ENCODE measurements around the gene P3H2.

The P3H2 gene

DNA sequence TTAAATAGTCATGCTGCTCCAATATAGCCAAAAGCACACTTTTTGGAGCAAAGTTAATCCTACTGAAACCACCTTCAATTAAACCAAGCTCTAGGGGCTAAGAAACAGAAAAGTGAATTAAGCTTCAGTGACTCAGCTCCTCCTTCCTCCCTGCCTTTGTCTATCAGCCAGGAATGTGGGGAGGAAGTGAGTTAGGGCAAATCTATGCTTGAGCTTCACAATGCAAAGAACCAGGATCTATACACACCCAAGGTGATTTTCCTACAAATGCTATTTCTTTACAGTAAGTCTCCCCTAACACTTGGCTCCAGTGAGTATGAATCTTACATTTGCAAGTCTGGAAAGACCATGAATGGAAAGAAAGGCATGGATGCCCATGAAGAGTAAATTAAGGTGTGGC is 212.1 kb downstream of the P3H2 start:
- no peak for TF ChIP-seq TAF1 (IDR thresholded peaks at IDR 0.05; ENCODE audit: borderline replicate concordance, insufficient read depth, low read length)
- no peak for TF ChIP-seq SIN3A (IDR thresholded peaks at IDR 0.05; ENCODE audit: borderline replicate concordance, insufficient read depth, low read length)
- no peak for TF ChIP-seq FOXP2 (optimal IDR thresholded peaks at IDR 0.05; ENCODE audit: borderline replicate concordance, extremely low read depth, extremely low read length, insufficient read depth)
- no peak for TF ChIP-seq REST (IDR thresholded peaks at IDR 0.05; ENCODE audit: insufficient read depth in 1 of 2, low read depth in 2 of 2, low read length in 2 of 2)
- no peak for TF ChIP-seq POLR2AphosphoS5 (IDR thresholded peaks at IDR 0.05; ENCODE audit: low read depth, low read length)

DNA sequence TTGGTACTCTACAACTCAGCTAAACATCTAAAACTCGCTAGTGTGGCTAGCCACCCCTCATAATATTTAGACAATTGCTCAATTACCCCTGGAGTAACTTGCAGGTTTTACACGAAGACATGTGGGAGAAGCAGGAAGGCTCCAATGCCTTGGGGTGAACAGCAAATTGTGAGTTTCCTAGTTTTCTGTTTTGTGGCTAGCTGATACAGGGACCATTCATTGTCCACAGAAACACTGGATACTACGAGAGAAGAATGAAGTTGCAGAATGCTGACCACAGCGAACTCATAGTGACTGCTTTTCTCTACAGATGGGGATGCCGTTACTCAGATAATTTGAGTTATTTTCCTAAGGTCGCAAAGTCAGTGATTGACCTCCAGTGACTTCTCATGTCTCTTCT is 212.9 kb downstream of the P3H2 start:
- TF ChIP-seq REST (IDR thresholded peaks at IDR 0.05; ENCODE audit: insufficient read depth in 1 of 2, low read depth in 2 of 2, low read length in 2 of 2) (no peak), TAF1 (IDR thresholded peaks at IDR 0.05; ENCODE audit: borderline replicate concordance, insufficient read depth, low read length) (no peak), SIN3A (IDR thresholded peaks at IDR 0.05; ENCODE audit: borderline replicate concordance, insufficient read depth, low read length) (no peak), FOXP2 (optimal IDR thresholded peaks at IDR 0.05; ENCODE audit: borderline replicate concordance, extremely low read depth, extremely low read length, insufficient read depth) (no peak), POLR2AphosphoS5 (IDR thresholded peaks at IDR 0.05; ENCODE audit: low read depth, low read length) (no peak)

Data from PFSK-1 (cell line).